DMS79 treated with DMSO at 0.1 percent for 48 hours (cell line): ENCODE data around the gene PDE1A.

Experiments used
- DNase-seq: peaks from one replicate; lab custom pipeline; 2025; lab: John Stamatoyannopoulos, UW

The PDE1A gene

DNA sequence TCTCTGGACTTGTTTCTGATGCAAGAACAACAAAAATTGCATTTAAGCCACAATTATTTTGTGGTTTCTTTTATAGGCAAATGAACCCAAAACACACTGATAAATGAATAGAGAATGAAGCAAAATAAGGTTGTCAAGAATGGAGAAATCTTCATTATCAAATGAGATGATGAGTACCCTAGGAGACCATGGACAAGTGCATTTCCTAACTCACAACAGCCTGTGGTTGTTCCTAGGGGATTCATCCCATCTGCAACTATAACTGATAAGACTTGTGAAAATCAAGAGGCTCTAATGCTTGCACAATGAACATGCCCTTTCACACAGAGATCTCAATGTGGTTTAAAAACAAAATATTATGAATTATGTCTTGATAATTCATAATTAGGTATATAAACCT is 159.9 kb downstream of the PDE1A start:
- DNase-seq: no peak

DNA sequence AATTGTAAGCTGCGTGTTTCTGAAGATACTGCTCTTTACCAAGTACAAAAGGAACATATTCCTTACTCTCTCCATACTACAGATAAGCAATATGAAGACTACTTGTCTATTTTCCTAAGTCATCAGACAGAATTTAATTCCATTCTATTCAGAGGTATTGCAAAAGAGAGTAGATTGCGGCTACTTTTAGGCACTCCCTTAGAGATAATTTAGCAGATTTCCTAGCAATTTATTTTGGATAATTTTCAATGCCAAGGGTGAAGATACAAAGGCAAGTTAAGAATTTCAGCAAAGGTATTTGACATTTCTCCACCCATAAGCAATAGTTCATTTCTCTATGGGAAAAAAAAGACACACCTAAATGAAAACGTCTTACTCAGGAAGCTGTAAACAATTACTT is 161.1 kb downstream of the PDE1A start:
- DNase-seq: no peak

- no peak for DNase-seq
Measured at GRCh38 chr2:182261860-182262387, 164.9 kb downstream of the PDE1A start.

- no peak for DNase-seq
Measured at GRCh38 chr2:182259629-182260150, 167.1 kb downstream of the PDE1A start.

DNA sequence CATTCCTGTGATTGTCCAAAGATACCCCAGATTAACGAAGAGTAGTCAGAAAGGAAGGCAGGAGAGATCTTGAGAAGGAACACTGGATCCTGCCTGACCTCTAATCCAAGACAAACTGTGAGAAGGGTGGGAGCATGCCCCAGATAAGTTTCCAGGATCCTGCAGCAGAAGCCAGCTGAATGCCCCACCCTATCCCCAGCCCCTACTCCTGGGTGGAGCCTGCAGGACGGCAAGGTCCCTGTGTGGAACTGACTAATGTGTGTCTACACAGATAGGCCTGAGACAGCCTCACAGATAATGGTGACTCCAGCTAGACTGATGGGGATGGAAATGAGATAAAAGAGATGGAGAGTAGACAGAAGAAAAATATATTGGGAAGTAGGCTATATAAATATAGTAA is 174.3 kb downstream of the PDE1A start:
- no peak for DNase-seq

DNA sequence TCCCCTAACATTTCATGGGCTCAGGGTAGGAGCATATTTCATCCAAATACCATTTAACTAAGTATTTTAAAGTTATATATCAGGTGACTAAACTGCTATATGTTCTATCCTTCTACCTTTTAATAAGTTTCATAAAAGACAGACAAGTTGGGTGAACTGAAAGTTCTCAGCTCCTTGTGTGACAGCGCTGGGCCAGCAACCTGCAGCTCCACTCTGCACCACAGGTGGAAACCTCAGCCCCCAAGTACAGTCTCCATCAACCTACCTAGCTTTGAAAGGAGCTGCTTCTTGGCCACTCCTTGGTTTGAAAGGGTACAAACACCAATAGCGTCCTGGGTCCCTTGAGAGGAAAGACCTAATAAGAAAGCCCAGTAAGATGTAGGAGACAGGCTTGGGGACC is 177.9 kb downstream of the PDE1A start:
- DNase-seq: no peak

DNA sequence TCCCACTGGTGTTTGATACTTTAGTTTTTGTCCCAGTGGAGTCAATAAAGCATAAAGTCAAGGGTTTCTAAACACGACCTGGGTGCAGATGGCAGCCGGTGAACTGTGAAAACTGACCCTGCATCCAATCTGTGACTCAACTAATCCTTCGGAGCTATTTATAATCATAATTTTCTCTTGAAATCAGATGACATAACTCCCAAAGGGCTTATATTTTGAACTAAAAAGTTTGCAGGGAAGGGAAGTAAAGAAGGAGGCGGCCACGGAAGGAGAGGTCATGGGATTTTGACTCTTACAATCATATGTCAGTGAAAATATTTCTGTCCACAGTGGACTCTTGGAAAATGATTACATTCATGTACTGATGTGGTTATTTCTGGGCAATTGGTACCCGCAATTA is 178.5 kb downstream of the PDE1A start:
- DNase-seq: no peak

- no peak for DNase-seq
Measured at GRCh38 chr2:182247831-182248230, 179.0 kb downstream of the PDE1A start.

DNA sequence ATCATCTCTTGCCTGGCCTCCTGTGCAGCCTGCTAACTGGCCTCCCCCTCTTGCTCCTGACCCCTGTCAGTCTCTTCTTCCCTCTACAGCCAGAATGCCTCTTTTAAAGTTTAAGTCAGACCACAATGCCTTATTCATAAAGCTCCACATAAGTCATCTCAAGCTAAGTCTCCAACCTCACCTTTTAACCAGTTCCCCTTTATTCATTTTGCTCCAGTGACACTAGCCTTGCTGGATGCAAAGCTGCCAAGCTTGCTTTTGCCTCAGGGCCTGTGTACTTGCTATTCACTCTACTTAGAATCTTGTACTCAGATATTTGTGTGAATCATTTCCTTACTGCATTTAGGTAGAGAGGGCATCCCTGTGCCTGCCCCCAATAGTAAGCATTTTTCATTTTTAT is 180.9 kb downstream of the PDE1A start:
- no peak for DNase-seq

- no peak for DNase-seq
Measured at GRCh38 chr2:182242609-182243008, 184.2 kb downstream of the PDE1A start.

GRCh38 chr2:182241936-182242335 is 184.9 kb downstream of the PDE1A start:
- DNase-seq: no peak

DNA sequence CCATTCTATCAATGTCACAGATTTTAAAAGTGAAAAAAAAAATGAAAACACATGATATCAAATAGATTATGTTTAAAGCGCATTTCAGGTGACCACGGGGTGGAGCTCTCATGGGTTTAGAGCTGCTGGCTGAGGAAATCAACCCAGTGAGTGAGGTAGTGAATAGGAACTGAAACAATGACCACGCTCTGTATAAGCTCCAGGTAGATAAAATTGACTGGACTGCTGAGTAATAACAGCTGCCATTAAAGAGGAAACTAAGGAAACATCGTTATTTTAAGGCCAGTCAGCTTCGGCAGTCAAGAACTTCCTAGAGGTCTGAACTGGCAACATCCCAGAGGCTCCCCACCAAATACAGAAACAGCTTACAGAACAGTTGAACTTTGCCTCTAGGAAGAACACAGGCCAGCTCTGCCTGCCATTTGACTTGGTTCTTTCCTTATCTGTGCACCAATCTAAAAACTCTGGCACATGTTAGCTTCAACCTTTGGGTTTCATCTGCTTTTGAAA is 185.9 kb downstream of the PDE1A start:
- no peak for DNase-seq

- DNase-seq: no peak
Measured at GRCh38 chr2:182230561-182230960, 196.3 kb downstream of the PDE1A start.

GRCh38 chr2:182229297-182229696 is 197.5 kb downstream of the PDE1A start:
- DNase-seq: no peak

DNA sequence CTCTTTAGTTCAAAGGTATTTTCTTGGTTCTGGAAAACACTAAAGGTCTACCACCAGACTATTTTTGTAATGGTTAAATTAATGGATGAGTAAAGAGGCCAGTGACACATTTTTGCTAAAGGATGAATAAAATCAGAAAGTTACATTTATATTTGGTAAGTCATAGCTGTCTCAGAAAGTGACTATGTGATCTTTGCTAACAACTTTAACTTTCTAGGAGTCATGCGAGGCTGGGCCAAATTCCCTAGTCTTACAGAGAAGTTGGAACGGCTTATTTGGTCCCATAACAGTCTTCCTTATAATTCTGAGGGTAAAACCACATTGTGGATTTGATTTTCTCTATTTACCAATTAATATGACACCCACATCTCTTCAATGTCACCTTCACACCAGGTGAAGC is 198.1 kb downstream of the PDE1A start:
- no peak for DNase-seq

GRCh38 chr2:182228073-182228473 is 198.8 kb downstream of the PDE1A start:
- no peak for DNase-seq

DNA sequence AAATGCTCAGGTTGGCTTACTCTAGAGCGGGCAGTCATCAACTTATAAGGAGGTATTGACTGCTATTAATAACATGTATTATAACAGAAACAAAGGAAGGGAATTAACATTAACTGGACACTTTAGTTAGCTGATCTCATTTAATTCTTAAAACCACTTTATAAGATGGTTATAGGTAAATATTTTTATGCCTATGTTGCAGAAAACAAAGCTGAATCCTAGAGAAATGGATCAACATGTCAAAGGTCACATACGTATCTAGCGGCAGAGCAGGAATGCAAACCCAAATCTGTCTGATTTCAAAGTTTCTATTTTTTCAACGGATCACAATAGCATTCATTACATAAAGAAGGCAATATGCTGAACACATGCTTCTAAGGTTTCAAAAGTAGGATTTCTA is 200.0 kb downstream of the PDE1A start:
- DNase-seq: no peak

- no peak for DNase-seq
Measured at GRCh38 chr2:182224669-182225068, 202.2 kb downstream of the PDE1A start.

DNA sequence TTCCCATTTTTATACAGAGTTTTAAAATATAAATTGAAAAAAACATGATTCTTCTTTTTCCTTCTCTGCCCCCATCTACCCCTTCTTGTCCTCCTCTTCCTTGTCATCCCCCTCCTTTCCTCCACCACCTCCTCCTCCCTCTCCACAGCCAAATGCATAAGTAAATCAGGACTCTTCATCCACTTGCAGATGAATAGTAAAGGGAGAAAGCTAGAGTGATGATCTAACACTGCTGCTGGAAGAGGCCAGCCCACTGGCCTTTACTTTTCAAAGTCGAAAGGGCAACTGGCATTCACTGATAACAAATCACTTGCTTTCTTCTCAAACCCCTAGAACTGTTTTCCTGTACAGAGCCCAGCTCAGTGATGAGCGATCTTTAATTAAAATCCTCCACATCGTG is 205.8 kb downstream of the PDE1A start:
- no peak for DNase-seq

DNA sequence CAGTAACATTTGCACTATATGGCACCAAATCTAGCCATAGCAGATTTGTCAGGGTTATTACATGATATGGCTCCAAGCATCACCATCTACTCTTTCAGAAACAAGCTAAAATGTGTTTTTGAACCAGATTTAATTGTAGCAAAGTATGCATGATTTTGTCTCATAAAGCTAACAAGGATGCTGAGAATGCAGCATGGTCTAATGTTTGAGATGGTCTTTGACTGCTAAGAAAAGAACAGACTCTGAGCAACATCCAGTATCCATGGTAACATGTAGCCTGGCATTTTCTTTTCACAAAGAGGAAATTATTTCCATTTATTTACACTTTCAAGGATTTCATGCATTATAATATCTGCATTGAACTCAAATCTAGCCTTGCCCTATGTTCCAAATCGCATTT is 206.5 kb downstream of the PDE1A start:
- DNase-seq: no peak

DNA sequence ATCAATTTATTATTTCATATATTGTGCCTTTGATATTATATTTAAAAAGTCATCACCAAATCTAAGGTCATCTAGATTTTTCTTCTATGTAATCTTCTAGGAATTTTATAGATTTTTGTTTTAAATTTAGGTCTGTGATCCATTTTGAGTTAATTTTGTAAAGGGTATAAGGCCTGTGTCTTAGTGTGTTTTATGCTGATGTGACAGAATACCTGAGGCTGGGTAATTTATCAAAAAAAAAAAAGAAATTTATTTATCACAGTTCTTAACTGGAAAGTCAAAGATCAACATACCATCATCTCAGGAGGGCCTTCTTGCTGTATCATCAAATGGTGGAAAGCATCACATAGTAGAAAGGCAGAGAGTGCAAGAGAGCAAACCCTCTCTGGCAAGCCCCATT is 216.2 kb downstream of the PDE1A start:
- no peak for DNase-seq

DNA sequence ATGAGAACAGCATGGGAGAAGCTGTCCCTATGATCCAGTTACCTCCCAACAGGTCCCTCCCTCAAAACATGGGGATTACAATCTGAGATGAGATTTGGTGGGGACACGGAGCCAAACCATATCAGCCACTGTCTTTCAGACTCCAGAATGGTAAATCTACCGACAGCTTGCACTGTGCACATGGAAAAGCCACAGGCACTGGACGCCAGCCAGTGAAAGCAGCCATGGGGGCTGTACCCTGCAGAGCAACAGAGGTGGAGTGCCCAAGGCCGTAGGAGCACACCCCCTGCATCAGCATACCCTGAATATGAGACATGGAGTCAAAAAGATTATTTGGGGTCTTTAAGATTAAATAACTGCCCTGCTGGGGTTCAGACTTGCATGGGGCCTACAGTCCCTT is 218.4 kb downstream of the PDE1A start:
- no peak for DNase-seq

GRCh38 chr2:182207049-182207746 is 219.6 kb downstream of the PDE1A start:
- DNase-seq: no peak

- no peak for DNase-seq
Measured at GRCh38 chr2:182197529-182197928, 229.3 kb downstream of the PDE1A start.
